IMR-90 (cell line): ENCODE measurements around the gene ANKLE1. TPM values are rescaled to one million over a fixed set of nuclear protein-coding genes. Genes with fewer than 3 reads are reported as not detected.

Experiments used
- ATAC-seq: fragments of 200-7000 bp; cut with Tn5 transposase; 2 replicates; pipeline ENCODE4 v1.9.1; 2020; ENCODE audit warnings: low read depth, mild to moderate bottlenecking, moderate library complexity
- BruUV-seq: library from RNA; stranded (reverse); fragments of 400-500 nt; replicated peaks from 2 replicates; lab custom pipeline; 2021; lab: Mats Ljungman, UMichigan
- CTCF ChIA-PET: fragments of 300-600 bp; formaldehyde crosslinking; extraction: SDS; loops from one replicate; lab custom pipeline; 2021; ENCODE audit warnings: antibody characterized with exemption; lab: Yijun Ruan, JAX
- POLR2A ChIA-PET: fragments of 300-600 bp; sonication (Branson Sonifier 250); formaldehyde crosslinking; loops from one replicate; lab custom pipeline; 2022; ENCODE audit warnings: antibody characterized with exemption; ENCODE audit not compliant: unreplicated experiment; lab: Charles Lee
- DNase-seq: peaks from one replicate; pipeline ENCODE4 v3.0.0; 2013
- H2AFZ ChIP-seq: replicated peaks from 2 replicates; pipeline ENCODE3; 2013; ENCODE audit warnings: low read length, mild to moderate bottlenecking; ENCODE audit not compliant: poor library complexity
- H2AK5ac ChIP-seq: 2 replicates; pipeline ENCODE4 v1.6.1; 2013; ENCODE audit warnings: low read depth, low read length, inconsistent platforms
- H2AK9ac ChIP-seq: replicated peaks from 2 replicates; pipeline ENCODE3; 2013; ENCODE audit warnings: mild to moderate bottlenecking, low read depth, low read length, moderate library complexity; ENCODE audit not compliant: poor library complexity
- H2BK120ac ChIP-seq: 2 replicates; pipeline ENCODE4 v1.6.1; 2013; ENCODE audit warnings: low read depth, low read length, inconsistent platforms
- H2BK15ac ChIP-seq: 3 replicates; pipeline ENCODE4 v1.6.1; 2013; ENCODE audit warnings: low read depth, low read length, inconsistent platforms
- H2BK20ac ChIP-seq: 2 replicates; pipeline ENCODE4 v1.6.1; 2013; ENCODE audit warnings: low read depth, mild to moderate bottlenecking, inconsistent platforms, low read length, moderate library complexity
- H2BK5ac ChIP-seq: 2 replicates; pipeline ENCODE4 v1.6.1; 2013; ENCODE audit warnings: mild to moderate bottlenecking, low read depth, low read length, inconsistent platforms; ENCODE audit not compliant: poor library complexity, severe bottlenecking
- H3K14ac ChIP-seq: replicated peaks from 2 replicates; pipeline ENCODE4 v1.6.1; 2013; ENCODE audit warnings: low read depth, low read length, inconsistent platforms
- H3K18ac ChIP-seq: 2 replicates; pipeline ENCODE4 v1.6.1; 2013; ENCODE audit warnings: low read depth, low read length, control low read depth
- H3K23ac ChIP-seq: 2 replicates; pipeline ENCODE4 v1.6.1; 2013; ENCODE audit warnings: low read depth, low read length, inconsistent platforms
- H3K27ac ChIP-seq: 2 replicates; pipeline ENCODE4 v1.5.1; 2013; ENCODE audit warnings: mild to moderate bottlenecking, control low read depth, low read length; ENCODE audit not compliant: insufficient read depth
- H3K27me3 ChIP-seq: 2 replicates; pipeline ENCODE4 v1.6.1; 2013; ENCODE audit warnings: low read length; ENCODE audit not compliant: control insufficient read depth, insufficient read depth
- H3K36me3 ChIP-seq: 2 replicates; pipeline ENCODE4 v1.6.1; 2013; ENCODE audit warnings: low read length, mixed read lengths; ENCODE audit not compliant: control insufficient read depth, insufficient read depth
- H3K4ac ChIP-seq: 2 replicates; pipeline ENCODE4 v1.6.1; 2013; ENCODE audit warnings: low read depth, low read length, inconsistent platforms
- H3K4me1 ChIP-seq: 2 replicates; pipeline ENCODE4 v1.6.1; 2013; ENCODE audit warnings: low read length, mixed read lengths; ENCODE audit not compliant: control insufficient read depth, insufficient read depth
- H3K4me2 ChIP-seq: 2 replicates; pipeline ENCODE4 v1.6.1; 2013; ENCODE audit warnings: low read depth, mild to moderate bottlenecking, control low read depth, low read length, moderate library complexity
- H3K4me3 ChIP-seq: 2 replicates; pipeline ENCODE4 v1.5.1; 2013; ENCODE audit warnings: low read depth, mild to moderate bottlenecking, control low read depth, low read length, moderate library complexity; ENCODE audit not compliant: insufficient read depth
- H3K56ac ChIP-seq: 2 replicates; pipeline ENCODE4 v1.6.1; 2013; ENCODE audit warnings: low read length, inconsistent platforms; ENCODE audit not compliant: insufficient read depth; ENCODE audit errors: extremely low read depth
- H3K79me1 ChIP-seq, 2 experiments: 2 replicates each; pipeline ENCODE4 v1.6.1; 2013; ENCODE audit warnings: low read length in 2 of 2, inconsistent platforms in 1 of 2, low read depth in 1 of 2
- H3K9ac ChIP-seq: 2 replicates; pipeline ENCODE4 v1.6.1; 2013; ENCODE audit warnings: low read depth, low read length, control low read depth
- H3K9me1 ChIP-seq: 2 replicates; pipeline ENCODE4 v1.6.1; 2013; ENCODE audit warnings: low read length, inconsistent platforms; ENCODE audit not compliant: insufficient read depth
- H3K9me3 ChIP-seq: 2 replicates; pipeline ENCODE4 v1.6.1; 2013; ENCODE audit warnings: low read length; ENCODE audit not compliant: control insufficient read depth, insufficient read depth
- H4K20me1 ChIP-seq: 2 replicates; pipeline ENCODE4 v1.6.1; 2013; ENCODE audit warnings: low read length, inconsistent platforms; ENCODE audit not compliant: insufficient read depth
- H4K5ac ChIP-seq: 2 replicates; pipeline ENCODE4 v1.6.1; 2013; ENCODE audit warnings: mild to moderate bottlenecking, low read depth, low read length, control low read depth
- H4K8ac ChIP-seq, 2 experiments: 2 replicates each; pipeline ENCODE4 v1.6.1; 2013; ENCODE audit warnings: low read depth in 2 of 2, low read length in 2 of 2, control low read depth in 1 of 2, inconsistent platforms in 1 of 2
- H4K91ac ChIP-seq: 2 replicates; pipeline ENCODE4 v1.6.1; 2013; ENCODE audit warnings: low read depth, low read length, inconsistent platforms; ENCODE audit not compliant: insufficient read depth
- CEBPB ChIP-seq: IDR thresholded peaks from 2 replicates; pipeline ENCODE4 v1.6.1; 2012; ENCODE audit warnings: low read depth, low read length, improper control_type of control experiment
- CHD1 ChIP-seq: IDR thresholded peaks from 2 replicates; pipeline ENCODE4 v1.6.1; 2012; ENCODE audit warnings: low read depth, low read length, improper control_type of control experiment
- FOS ChIP-seq: fragments of 150-350 bp; IDR thresholded peaks from 2 replicates; pipeline ENCODE4 v1.6.1; 2016; ENCODE audit warnings: low read depth, low read length
- MAFK ChIP-seq: IDR thresholded peaks from 2 replicates; pipeline ENCODE4 v1.6.1; 2012; ENCODE audit warnings: low read depth, low read length, improper control_type of control experiment
- NFE2L2 ChIP-seq: fragments of 150-350 bp; IDR thresholded peaks from 2 replicates; pipeline ENCODE4 v1.6.1; 2016; ENCODE audit warnings: low read depth, mild to moderate bottlenecking, low read length
- RAD21 ChIP-seq: IDR thresholded peaks from 2 replicates; pipeline ENCODE4 v1.6.1; 2012; ENCODE audit warnings: low read length, improper control_type of control experiment
- RFX5 ChIP-seq: IDR thresholded peaks from 2 replicates; pipeline ENCODE4 v1.8.0; 2012; ENCODE audit warnings: low read depth, mild to moderate bottlenecking, low read length, moderate library complexity
- SMC3 ChIP-seq: fragments of 150-350 bp; IDR thresholded peaks from 2 replicates; pipeline ENCODE4 v1.6.1; 2016; ENCODE audit warnings: low read depth, mild to moderate bottlenecking, antibody characterized with exemption, low read length, moderate library complexity
- WGBS, 2 experiments: methylation state at CpG; one replicate each; pipeline versions ENCODE4 v1.1.5 to v1.1.7; 2013; ENCODE audit warnings: missing lambda C conversion rate in 2 of 2; ENCODE audit not compliant: insufficient read length in 1 of 2; ENCODE audit errors: extremely low coverage in 2 of 2; 5-methylcytosine and 5-hydroxymethylcytosine counted together
- dilution Hi-C: fragments of 300-500 bp; cut with HindIII; formaldehyde crosslinking; loops from one replicate; pipeline ENCODE4 v1.14.3; 2018; ENCODE audit warnings: low sequenced_read_pairs; ENCODE audit not compliant: unreplicated experiment
- in situ Hi-C: fragments of 300-500 bp; cut with MboI; formaldehyde crosslinking; loops from 3 replicates; pipeline ENCODE4 v1.14.3; 2019; ENCODE audit warnings: low sequenced_read_pairs, inconsistent platforms, mixed read lengths
- intact Hi-C: fragments of 100-400 bp; cut with micrococcal nuclease; formaldehyde crosslinking; loops from 2 replicates; pipeline ENCODE4 v1.10.0; 2022
- polyA plus RNA-seq, 3 experiments: library from polyadenylated mRNA; depleted of rRNA; stranded (reverse); fragments of >200 nt; gene quantifications; 2 replicates each; pipeline ENCODE4 v1.2.3, GENCODE V29; 2012; ENCODE audit warnings: low replicate concordance in 1 of 3
- total RNA-seq: library from RNA; depleted of rRNA; stranded (reverse); fragments of >200 nt; gene quantifications from 2 replicates; pipeline ENCODE4 v1.2.3, GENCODE V29; 2012
- TF ChIP-seq, protein P1 (sequence below): fragments of 150-350 bp; IDR thresholded peaks from 2 replicates; pipeline ENCODE4 v1.6.1; 2016; ENCODE audit warnings: low read depth, mild to moderate bottlenecking, low read length, moderate library complexity, borderline replicate concordance
- TF ChIP-seq, protein P2 (sequence below): conservative IDR thresholded peaks from 2 replicates; pipeline ENCODE4 v1.5.1; 2012; ENCODE audit warnings: mild to moderate bottlenecking, low read depth, low read length, improper control_type of control experiment

The ANKLE1 gene
- total and polyA plus RNA-seq, 2 of the 4 experiments (the other 2 are of a cell fraction) = under 0.01 to 0.87 TPM

DNA sequence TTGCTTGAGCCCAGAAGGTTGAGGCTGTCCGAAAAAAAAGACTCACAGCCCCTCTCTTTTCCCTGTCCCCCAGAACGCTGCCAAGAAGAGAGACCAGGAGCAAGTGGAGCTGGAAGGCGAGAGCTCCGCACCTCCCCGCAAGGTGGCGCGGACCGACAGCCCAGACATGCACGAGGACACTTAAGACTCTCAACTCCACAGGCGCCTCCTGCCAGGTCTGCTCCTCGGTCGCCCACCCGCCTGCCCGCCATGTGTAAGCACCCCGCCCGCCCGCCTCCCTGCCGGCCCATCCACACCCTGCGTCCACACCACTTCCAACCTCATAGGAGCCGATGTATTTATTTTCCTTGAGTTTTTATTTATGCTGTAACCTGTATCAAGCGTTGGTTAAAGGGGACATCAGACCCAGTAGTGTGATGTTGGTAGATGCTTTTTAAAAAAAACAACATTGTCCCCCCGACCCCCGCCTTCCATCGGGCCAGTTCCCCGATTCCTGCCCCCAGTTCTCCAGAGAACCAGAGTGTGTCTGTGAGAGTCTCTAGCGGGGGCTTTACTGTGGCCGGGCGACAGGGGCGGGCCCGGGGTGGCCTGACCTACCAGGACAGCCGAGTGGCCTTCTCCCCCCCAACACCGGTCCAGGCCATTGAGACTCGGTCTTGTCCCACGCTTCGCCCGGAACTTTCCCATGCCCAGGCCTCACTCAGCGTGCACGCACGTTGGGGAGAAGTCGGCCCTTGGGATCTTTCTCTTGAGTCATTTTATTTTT lies 38.0 kb downstream of the ANKLE1 start:
- Histone ChIP-seq H3K27ac (no peak overlapping the region), H4K20me1 (peaks cover 8% of the 10 kb centered on the region; the same call in 1 of the 2 replicates), H3K79me1 (peaks cover 8 to 19% of the 10 kb centered on the region in 2 experiments), H3K4me1 (no peaks in the 10 kb centered on the region), H3K9ac (no peak overlapping the region), H2BK120ac (no peak overlapping the region), H3K9me3 (no peaks in the 10 kb centered on the region), H3K18ac (no peak overlapping the region), H3K4ac (no peak overlapping the region), H2BK15ac (no peak overlapping the region), H3K14ac (no peak overlapping the region), H3K4me3 (no peak overlapping the region), H3K56ac (no peak overlapping the region), H3K36me3 (peaks cover 49% of the 10 kb centered on the region), H4K91ac (no peak overlapping the region), H3K4me2 (no peak overlapping the region), H2AK5ac (no peak overlapping the region), H2BK20ac (no peak overlapping the region), H4K5ac (no peak overlapping the region), H2BK5ac (no peak overlapping the region), H3K27me3 (no peaks in the 10 kb centered on the region), H3K23ac (no peak overlapping the region), H2AK9ac (no peak overlapping the region), H3K9me1 (no peaks in the 10 kb centered on the region), H4K8ac (no peak overlapping the region), H2AFZ (no peak overlapping the region)
- ATAC-seq (no peak), DNase-seq (no peak)
- in situ Hi-C loops (no loop called here), intact Hi-C loops (no loop called here), dilution Hi-C loops (no loop called here)
- 89% methylated on average over 5 of the region's 40 CpGs; no CpG with 5 or more reads in 1 of the 2 experiments for WGBS, 2 experiments
- ChIA-PET POLR2A (no interaction called here), CTCF (no interaction called here)
- TF ChIP-seq MAFK = no peak
- TF ChIP-seq CHD1 = no peak
- TF ChIP-seq RAD21 = no peak
- no peak for TF ChIP-seq SMC3
- no peak for TF ChIP-seq FOS
- no peak for TF ChIP-seq CEBPB
- TF ChIP-seq, protein P1, sequence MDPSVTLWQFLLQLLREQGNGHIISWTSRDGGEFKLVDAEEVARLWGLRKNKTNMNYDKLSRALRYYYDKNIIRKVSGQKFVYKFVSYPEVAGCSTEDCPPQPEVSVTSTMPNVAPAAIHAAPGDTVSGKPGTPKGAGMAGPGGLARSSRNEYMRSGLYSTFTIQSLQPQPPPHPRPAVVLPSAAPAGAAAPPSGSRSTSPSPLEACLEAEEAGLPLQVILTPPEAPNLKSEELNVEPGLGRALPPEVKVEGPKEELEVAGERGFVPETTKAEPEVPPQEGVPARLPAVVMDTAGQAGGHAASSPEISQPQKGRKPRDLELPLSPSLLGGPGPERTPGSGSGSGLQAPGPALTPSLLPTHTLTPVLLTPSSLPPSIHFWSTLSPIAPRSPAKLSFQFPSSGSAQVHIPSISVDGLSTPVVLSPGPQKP = no peak
- TF ChIP-seq RFX5 = no peak
- TF ChIP-seq NFE2L2 = no peak
- TF ChIP-seq, protein P2, sequence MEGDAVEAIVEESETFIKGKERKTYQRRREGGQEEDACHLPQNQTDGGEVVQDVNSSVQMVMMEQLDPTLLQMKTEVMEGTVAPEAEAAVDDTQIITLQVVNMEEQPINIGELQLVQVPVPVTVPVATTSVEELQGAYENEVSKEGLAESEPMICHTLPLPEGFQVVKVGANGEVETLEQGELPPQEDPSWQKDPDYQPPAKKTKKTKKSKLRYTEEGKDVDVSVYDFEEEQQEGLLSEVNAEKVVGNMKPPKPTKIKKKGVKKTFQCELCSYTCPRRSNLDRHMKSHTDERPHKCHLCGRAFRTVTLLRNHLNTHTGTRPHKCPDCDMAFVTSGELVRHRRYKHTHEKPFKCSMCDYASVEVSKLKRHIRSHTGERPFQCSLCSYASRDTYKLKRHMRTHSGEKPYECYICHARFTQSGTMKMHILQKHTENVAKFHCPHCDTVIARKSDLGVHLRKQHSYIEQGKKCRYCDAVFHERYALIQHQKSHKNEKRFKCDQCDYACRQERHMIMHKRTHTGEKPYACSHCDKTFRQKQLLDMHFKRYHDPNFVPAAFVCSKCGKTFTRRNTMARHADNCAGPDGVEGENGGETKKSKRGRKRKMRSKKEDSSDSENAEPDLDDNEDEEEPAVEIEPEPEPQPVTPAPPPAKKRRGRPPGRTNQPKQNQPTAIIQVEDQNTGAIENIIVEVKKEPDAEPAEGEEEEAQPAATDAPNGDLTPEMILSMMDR = no peak
- BruUV-seq = TSS peak; percentile 73
